ENCODE results near the gene PCK1. TPM values are rescaled to one million over a fixed set of nuclear protein-coding genes. Genes with fewer than 3 reads are reported as not detected.

Gene PCK1
- total RNA-seq, 1 experiment from 2014 or later = not detected

- Histone ChIP-seq H3K36me3 (ENCODE audit: low read depth) (no peaks in the 10 kb centered on the region), H3K79me2 (ENCODE audit: low read depth) (no peaks in the 10 kb centered on the region), H3K9me3 (ENCODE audit: insufficient read depth, low read depth) (no peaks in the 10 kb centered on the region), H3F3A (ENCODE audit: insufficient read depth, low read depth) (no peaks in the 10 kb centered on the region), H4K20me1 (ENCODE audit: insufficient read depth) (no peaks in the 10 kb centered on the region), H3K4me2 (no peak overlapping the region), H3K4me3 (no peak overlapping the region), H2AFZ (no peak overlapping the region), H3K4me1 (replicated peaks; ENCODE audit: insufficient read depth) (no peaks in the 10 kb centered on the region), H3K27me3 (ENCODE audit: insufficient read depth, low read depth) (peaks cover 14% of the 10 kb centered on the region; the same call in 1 of the 2 replicates), H3K27ac (no peak overlapping the region), H3K9me2 (ENCODE audit: insufficient read depth) (no peaks in the 10 kb centered on the region)
- BruUV-seq (replicated peaks) = no TSS peak
- POLR2A ChIA-PET (ENCODE audit: unreplicated experiment) = no interaction called here
- intact Hi-C loops (cut with micrococcal nuclease; ENCODE audit: unreplicated experiment) = no loop called here
- no peak for DNase-seq
- TF ChIP-seq CTCF (conservative IDR thresholded peaks at IDR 0.05) (no peak), EZH2 (IDR thresholded peaks at IDR 0.05; ENCODE audit: low read depth) (no peak)
- CTCF ChIA-PET = no interaction called here
Observed at GRCh38 chr20:57525328-57526086, 35.4 kb upstream of the PCK1 start.

- Histone ChIP-seq H2AFZ (no peak overlapping the region), H3K27ac (no peak overlapping the region), H3K36me3 (ENCODE audit: low read depth) (no peaks in the 10 kb centered on the region), H3F3A (ENCODE audit: insufficient read depth, low read depth) (no peaks in the 10 kb centered on the region), H3K9me3 (ENCODE audit: insufficient read depth, low read depth) (no peaks in the 10 kb centered on the region), H4K20me1 (ENCODE audit: insufficient read depth) (no peaks in the 10 kb centered on the region), H3K4me2 (no peak overlapping the region), H3K79me2 (ENCODE audit: low read depth) (no peaks in the 10 kb centered on the region), H3K4me1 (replicated peaks; ENCODE audit: insufficient read depth) (no peaks in the 10 kb centered on the region), H3K9me2 (ENCODE audit: insufficient read depth) (no peaks in the 10 kb centered on the region), H3K27me3 (ENCODE audit: insufficient read depth, low read depth) (peaks cover 6% of the 10 kb centered on the region; the same call in 1 of the 2 replicates), H3K4me3 (no peak overlapping the region)
- ChIA-PET POLR2A (ENCODE audit: unreplicated experiment) (no interaction called here), CTCF (no interaction called here)
- DNase-seq = no peak
- no peak for TF ChIP-seq EZH2 (IDR thresholded peaks at IDR 0.05; ENCODE audit: low read depth)
- no peak; the same call in 1 of the 2 replicates for TF ChIP-seq CTCF (conservative IDR thresholded peaks at IDR 0.05)
- intact Hi-C loops (cut with micrococcal nuclease; ENCODE audit: unreplicated experiment) = no loop called here
- BruUV-seq (replicated peaks) = no TSS peak
Observed at GRCh38 chr20:57526087-57526884, 34.6 kb upstream of the PCK1 start.

GRCh38 chr20:57526885-57527460 is 33.9 kb upstream of the PCK1 start:
- H3K27ac ChIP-seq = no peak overlapping the region
- no peak for TF ChIP-seq CTCF (conservative IDR thresholded peaks at IDR 0.05)
- no peak for TF ChIP-seq EZH2 (IDR thresholded peaks at IDR 0.05; ENCODE audit: low read depth)
- DNase-seq = no peak
- no peaks in the 10 kb centered on the region for H3K9me3 ChIP-seq (ENCODE audit: insufficient read depth, low read depth)
- no TSS peak for BruUV-seq (replicated peaks)
- no peak overlapping the region for H3K4me2 ChIP-seq
- no peak overlapping the region for H3K4me3 ChIP-seq
- no peaks in the 10 kb centered on the region for H3K79me2 ChIP-seq (ENCODE audit: low read depth)
- POLR2A ChIA-PET (ENCODE audit: unreplicated experiment) = interaction anchor here (0.6 kb wide), 1 partner anchor 72 kb away, joined by 7 read pairs; no protein-coding TSS in a partner anchor
- peaks cover 2% of the 10 kb centered on the region; the same call in 1 of the 2 replicates for H3K27me3 ChIP-seq (ENCODE audit: insufficient read depth, low read depth)
- H3K36me3 ChIP-seq (ENCODE audit: low read depth) = no peaks in the 10 kb centered on the region
- no peaks in the 10 kb centered on the region for H4K20me1 ChIP-seq (ENCODE audit: insufficient read depth)
- no peaks in the 10 kb centered on the region for H3K4me1 ChIP-seq (replicated peaks; ENCODE audit: insufficient read depth)
- H3K9me2 ChIP-seq (ENCODE audit: insufficient read depth) = no peaks in the 10 kb centered on the region
- H2AFZ ChIP-seq = no peak overlapping the region
- CTCF ChIA-PET = interaction anchor here (0.6 kb wide), 1 partner anchor 31 kb away, joined by 7 read pairs; no protein-coding TSS in a partner anchor
- no peaks in the 10 kb centered on the region for H3F3A ChIP-seq (ENCODE audit: insufficient read depth, low read depth)
- intact Hi-C loops (cut with micrococcal nuclease; ENCODE audit: unreplicated experiment) = no loop called here

All from PC-9 (cell line).